Inflammatory macrophage treated with lipopolysaccharide for 4 hours (primary cell): Measurements from ENCODE around the gene UBE2U.
"Not testable (repeated sequence)": the region's sequence is repeated elsewhere in the genome, so short reads cannot be mapped to it uniquely, and the experiment has no call there.

Experiments used
- DNase-seq: peaks from one replicate; pipeline ENCODE4 v3.0.0-alpha.2; 2020

Gene UBE2U

GRCh38 chr1:64242895-64243756, 39.7 kb downstream of the UBE2U start:
- DNase-seq: peak; percentile 6

DNA sequence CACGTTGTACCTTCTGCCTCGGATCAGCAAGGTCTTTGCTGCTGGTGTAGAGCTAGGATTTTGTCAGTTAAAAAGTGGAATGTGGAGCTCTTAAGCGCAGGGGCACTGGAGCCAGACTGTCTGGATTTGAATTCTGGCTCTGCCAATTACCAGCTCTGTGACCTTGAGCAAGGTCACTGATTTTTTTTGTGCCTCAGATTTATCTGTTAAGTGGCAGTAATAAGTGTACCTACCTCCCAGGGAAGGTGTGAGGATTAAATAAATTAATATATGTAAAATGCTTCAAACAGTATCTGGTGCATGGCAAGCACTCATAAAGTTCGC, 40.3 kb downstream of the UBE2U start:
- no peak for DNase-seq

DNA sequence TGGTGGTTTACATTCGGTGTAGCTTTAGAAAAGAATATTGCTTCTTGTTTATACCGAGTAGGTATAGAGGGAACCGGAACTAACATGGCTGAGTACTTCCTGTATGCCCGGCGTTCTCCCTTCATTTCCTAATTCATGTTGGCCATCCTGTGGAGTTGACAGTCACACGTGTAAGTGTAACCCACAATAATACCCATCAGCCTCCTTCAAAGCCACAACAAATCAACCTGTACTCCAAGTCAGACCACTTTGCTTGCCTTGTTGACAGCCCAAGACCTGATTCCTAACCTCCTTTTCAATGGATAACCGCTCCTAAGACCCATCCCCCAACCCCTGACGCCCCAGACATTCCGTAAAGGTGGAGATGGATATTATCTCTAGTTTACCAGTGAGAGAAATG, 42.1 kb downstream of the UBE2U start:
- peak; percentile 15 for DNase-seq

DNA sequence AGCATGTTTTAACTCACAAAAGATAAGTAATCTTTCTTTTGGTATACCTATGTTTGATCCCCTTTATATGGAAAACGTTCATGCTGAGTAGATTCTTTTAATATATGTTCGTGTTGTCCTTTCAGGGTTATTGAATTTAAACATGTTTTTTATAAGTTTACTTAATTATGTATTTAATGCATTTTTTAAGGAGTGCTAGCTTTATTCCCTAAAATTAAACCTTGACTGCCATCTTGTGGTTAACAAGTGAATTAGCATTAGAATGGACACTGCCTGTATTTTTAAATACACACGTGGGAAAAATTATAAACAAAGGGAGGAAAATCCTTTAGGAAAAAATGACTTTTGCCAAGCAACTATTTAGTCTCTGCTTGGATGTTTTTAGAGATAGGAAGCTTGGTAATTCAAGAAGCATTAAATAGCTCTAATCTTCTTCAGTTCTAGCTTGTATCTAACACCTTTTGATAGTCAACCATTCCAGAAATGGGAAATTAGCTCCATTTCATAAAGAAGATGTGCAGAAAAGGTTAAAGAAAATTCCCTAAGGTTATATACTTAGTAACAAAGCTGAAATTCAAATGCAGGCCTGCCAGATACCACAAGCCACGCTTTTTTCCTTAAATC, 43.0 kb downstream of the UBE2U start:
- DNase-seq: peak; percentile 36

DNA sequence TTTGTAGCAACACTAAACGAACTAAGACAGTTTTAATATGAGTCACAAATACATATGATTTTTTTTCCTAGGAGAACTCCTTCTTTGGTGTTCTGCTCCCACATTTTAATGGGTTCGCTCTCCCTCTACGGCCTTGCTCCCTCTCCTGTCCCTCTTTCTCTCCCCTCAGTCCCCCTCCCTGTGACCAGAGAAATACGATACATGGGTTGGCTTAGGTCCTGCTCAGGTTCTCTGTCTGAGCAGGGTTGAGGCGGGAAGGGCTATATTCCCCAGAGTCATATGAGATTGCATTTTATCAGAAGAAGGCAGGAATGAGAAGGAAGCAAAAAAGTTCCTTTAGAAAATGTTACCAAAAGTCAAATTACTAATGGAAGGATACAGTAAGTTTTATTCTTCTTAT, 44.6 kb downstream of the UBE2U start:
- no peak for DNase-seq

GRCh38 chr1:64250472-64250871, 47.0 kb downstream of the UBE2U start:
- DNase-seq: not testable (repeated sequence)

- no peak for DNase-seq
Measured at GRCh38 chr1:64251971-64252370, 48.5 kb downstream of the UBE2U start.

DNA sequence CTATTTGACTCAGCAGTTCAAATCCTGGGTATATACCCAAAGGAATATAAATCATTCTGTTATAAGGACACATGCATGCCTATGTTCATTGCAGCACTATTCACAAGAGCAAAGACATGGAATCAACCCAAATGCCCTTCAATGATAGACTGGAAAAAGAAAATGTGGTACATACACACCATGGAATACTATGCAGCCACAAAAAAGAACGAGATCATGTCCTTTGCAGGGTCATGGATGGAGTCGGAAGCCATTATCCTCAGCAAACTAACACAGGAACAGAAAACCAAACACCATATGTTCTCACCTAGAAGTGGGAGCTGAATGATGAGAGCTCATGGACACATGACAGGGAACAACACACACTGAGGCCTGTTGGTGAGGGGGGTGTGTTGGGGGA, 53.8 kb downstream of the UBE2U start:
- not testable (repeated sequence) for DNase-seq

- not testable (repeated sequence) for DNase-seq
Measured at GRCh38 chr1:64258444-64258843, 55.0 kb downstream of the UBE2U start.

GRCh38 chr1:64263335-64263734, 59.9 kb downstream of the UBE2U start:
- DNase-seq: no peak

GRCh38 chr1:64263856-64264255, 60.4 kb downstream of the UBE2U start:
- no peak for DNase-seq

DNA sequence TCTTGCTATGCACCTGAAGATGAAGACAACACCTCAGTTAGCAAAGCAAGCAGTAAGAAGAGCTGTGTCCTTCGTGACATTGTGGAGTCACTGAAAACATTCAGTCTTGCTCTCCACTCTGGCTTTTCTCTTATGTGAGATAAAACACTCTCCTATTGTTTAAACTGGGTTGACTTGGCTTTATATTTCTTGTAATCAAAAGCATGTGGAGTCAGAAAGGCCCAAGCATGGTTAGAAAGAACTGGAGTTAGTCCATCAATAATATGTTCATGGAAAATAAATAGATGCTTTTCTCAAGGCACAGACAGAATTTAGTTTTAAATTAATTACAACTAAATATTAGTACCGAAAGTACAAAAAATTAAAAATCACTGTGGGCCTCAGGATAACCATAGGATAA, 61.7 kb downstream of the UBE2U start:
- DNase-seq: no peak

- DNase-seq: no peak
Measured at GRCh38 chr1:64266991-64267390, 63.6 kb downstream of the UBE2U start.

DNA sequence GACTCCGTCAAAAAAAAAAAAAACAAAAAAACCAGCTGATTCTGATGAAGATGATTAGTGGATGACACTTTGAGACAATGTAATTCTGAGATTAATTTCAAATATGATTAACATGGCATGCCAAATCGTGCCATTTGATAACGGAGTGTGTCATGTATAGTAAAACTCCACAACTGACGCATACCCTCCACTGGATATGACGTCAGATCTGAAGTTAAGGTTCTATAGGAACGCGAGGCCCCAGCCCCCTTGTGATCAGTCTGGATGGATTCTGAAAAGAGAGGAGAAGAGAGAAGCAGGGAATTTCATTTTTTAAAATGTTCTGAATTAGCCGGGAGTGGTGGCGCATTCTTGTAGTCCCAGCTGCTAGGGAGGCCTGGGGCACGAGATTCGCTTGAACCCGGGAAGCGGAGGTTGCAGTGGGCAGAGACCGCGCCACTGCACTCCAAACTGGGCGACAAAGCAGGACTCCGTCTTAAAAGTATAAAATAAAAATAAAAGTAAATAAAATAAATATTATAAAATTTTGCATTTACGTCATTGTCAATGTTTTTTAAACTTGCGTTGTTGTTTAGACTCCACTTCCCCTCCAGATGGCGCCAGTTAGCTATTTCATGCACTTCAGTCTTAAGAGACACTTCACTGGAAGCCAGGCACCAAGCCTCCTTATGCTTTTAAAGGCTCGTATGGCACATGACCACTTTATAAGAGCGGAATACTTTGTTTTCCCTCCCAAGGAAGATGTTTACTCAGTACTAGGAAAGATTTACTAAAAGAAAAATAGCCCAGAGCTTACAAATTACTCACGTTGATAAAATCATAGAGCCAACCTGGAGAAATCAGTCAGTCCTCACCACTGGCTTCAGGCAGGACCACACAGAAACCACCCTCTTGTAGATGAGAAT, 65.5 kb downstream of the UBE2U start:
- peak; percentile 73 for DNase-seq

- no peak for DNase-seq
Measured at GRCh38 chr1:64269558-64269884, 66.1 kb downstream of the UBE2U start.

DNA sequence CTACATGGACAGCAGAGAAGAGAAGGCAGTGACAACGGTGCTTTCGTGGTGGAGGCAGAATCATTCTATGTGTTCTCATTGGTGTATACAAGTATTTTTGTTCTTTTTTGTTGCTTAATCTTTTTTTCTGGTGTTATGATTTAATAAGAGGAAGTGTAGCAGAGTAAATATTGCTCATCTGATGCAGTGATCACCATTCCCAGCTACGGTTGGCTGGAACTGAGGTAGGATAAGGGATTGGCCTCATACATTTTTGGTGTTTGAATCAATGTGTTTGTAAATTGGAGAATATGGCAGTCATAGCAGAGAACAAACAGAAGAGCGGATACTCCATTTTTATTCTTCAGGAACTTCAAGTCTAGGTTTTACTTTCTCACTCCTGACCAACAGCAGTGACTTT, 76.6 kb downstream of the UBE2U start:
- DNase-seq: no peak

DNA sequence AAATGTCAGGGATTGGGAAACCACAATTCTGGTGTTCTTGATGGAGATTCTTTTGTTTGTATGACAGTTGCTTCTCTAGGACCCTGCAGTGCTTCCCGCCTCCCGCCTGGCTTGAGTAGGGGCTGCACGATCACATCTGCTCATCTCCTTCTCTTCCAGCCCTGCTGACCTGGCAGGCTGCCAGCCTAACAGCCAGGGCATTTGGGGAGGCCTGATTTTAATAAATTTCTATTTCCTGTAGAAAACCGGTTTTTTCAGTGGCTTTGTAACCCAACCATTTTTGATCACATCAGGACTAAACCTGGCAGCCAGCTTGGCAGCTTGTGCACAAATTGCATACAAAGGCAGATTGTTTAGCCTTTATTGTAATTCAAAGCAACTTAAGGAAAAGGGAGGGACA, 78.9 kb downstream of the UBE2U start:
- DNase-seq: no peak

- DNase-seq: no peak
Measured at GRCh38 chr1:64287071-64287470, 83.6 kb downstream of the UBE2U start.

DNA sequence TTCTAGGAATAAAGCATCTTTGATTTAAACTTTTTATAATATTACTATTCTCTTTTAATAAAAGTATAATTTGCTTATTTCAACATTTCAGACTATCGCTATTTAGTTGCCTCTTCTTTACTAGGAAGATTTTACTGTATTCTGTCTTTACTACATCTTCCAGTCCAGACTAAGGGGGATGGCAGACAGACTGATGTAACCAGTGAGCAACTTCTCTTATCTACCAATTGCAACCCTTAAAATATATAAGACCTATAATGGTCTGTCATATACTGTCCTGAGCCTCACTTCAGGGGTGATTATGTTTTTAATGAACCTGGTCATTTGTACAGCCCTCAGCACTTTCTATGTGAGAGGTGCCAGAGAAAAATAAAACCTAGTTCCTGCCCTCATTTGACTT, 87.0 kb downstream of the UBE2U start:
- DNase-seq: no peak

GRCh38 chr1:64291931-64292330, 88.5 kb downstream of the UBE2U start:
- DNase-seq: peak; percentile 7

GRCh38 chr1:64292399-64292798, 89.0 kb downstream of the UBE2U start:
- DNase-seq: no peak

DNA sequence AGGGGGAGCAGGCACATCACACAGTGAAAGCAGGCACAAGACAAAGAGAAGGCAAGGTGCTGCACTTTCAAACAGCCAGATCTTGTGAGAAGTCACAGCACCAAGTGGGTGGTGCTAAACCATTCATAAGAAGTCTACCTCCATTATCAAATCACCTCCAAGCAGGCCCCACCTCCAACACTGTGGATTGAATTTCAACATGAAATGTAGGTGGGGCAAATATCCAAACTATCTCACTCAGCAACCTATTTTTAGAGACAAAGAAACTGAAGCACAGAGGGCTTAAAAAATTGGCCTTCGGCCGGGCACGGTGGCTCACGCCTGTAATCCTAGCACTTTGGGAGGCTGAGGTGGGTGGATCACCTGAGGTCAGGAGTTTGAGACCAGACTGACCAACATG, 90.4 kb downstream of the UBE2U start:
- DNase-seq: no peak

- DNase-seq: no peak
Measured at GRCh38 chr1:64295136-64295535, 91.7 kb downstream of the UBE2U start.

- no peak for DNase-seq
Measured at GRCh38 chr1:64295561-64295960, 92.1 kb downstream of the UBE2U start.
